Measurements from ENCODE around the gene TSR3.
A peak's percentile ranks its signal among the peaks of the same experiment; 100 is the strongest.

Gene TSR3

GRCh38 chr16:1315081-1316032 is 36.3 kb downstream of the TSR3 start:
- DNase-seq (ENCODE audit: low read depth), result no peak
- TF ChIP-seq CTCF (conservative IDR thresholded peaks at IDR 0.05; ENCODE audit: low read depth, low read length), result no peak
- no peak overlapping the region for H3K4me3 ChIP-seq (ENCODE audit: low read length)

GRCh38 chr16:1314399-1315068 is 37.1 kb downstream of the TSR3 start:
- no peak overlapping the region for H3K4me3 ChIP-seq (ENCODE audit: low read length)
- no peak for TF ChIP-seq CTCF (conservative IDR thresholded peaks at IDR 0.05; ENCODE audit: low read depth, low read length)
- DNase-seq (ENCODE audit: low read depth), result no peak

GRCh38 chr16:1313721-1314369 is 37.8 kb downstream of the TSR3 start:
- DNase-seq (ENCODE audit: low read depth), result no peak
- no peak for TF ChIP-seq CTCF (conservative IDR thresholded peaks at IDR 0.05; ENCODE audit: low read depth, low read length)
- no peak overlapping the region for H3K4me3 ChIP-seq (ENCODE audit: low read length)

DNA sequence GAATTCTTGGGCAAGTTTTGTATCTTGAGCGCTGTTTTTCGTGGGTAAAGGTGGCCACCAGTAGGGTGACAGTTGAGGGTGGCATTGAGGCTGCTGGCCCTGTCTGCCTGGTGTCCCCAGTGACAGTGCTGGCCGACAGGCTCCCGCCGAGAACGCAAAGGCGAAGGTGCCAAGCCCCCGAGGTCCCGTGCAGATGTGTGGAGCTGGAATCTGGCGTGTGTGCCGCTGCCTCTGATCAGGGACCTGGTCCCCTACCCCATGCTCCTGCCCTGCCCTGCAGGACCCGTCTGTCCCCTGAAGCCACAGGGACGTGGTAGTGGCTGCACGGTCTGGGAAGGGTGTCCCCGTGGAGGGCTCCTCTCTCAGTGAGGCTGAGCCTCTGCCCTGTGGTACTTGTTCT is 38.8 kb downstream of the TSR3 start:
- no peak for TF ChIP-seq CTCF (conservative IDR thresholded peaks at IDR 0.05; ENCODE audit: low read depth, low read length)
- DNase-seq (ENCODE audit: low read depth), result no peak
- H3K4me3 ChIP-seq (ENCODE audit: low read length), result no peak overlapping the region

GRCh38 chr16:1312467-1312816 is 39.2 kb downstream of the TSR3 start:
- no peak for DNase-seq (ENCODE audit: low read depth)
- H3K4me3 ChIP-seq (ENCODE audit: low read length), result no peak overlapping the region
- TF ChIP-seq CTCF (conservative IDR thresholded peaks at IDR 0.05; ENCODE audit: low read depth, low read length), result no peak

DNA sequence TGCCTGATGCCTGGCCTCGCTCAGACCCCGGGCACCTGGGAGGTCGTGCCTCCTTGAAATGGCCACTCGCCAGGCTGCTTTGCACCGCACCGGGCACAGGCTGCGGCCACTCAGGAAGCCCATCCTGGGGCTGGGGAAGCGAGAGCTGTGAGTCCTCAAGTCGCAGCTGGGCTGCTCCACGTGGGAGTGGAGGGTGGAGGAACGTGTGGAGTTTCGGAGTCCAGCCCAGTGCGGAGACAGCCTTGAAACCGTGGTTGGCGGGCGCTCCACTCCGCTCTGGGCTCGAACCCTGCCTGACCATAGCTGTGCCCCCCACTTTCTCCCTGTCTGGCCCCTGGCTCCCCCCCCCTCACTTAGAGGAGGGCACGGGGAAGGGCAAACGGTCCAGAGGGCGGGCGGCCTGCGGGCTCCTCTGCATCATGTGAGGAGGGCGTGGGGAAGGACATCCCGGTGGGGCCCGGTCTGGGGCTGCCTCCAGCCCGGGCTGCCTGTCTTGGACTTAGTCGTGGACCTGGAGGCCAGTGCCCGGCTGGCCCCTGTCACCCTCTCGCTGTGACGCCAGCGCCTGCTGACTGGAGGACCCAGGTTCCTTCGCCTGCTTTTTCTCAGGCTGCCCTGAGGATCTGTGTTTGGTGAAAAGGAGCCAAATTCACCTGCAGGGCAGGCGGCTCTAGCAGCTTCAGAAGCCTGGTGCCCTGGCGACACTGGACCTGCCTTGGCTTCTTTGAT is 39.8 kb downstream of the TSR3 start:
- no peak for TF ChIP-seq CTCF (conservative IDR thresholded peaks at IDR 0.05; ENCODE audit: low read depth, low read length)
- no peak for DNase-seq (ENCODE audit: low read depth)

More for the DNA sequence above, 39.8 kb downstream of the TSR3 start:
- peak overlapping the region; percentile 90 for H3K4me3 ChIP-seq (ENCODE audit: low read length)

Measured in retinal pigment epithelial cell (primary cell).